ENCODE results near the gene CCDC148.

CCDC148 gene

GRCh38 chr2:158414538-158414937 lies 42.0 kb downstream of the CCDC148 start:
- no peak for TF ChIP-seq CTCF (IDR thresholded peaks at IDR 0.05; ENCODE audit: unreplicated experiment in 3 of 3)
- H3K36me3 Mint-ChIP-seq (ENCODE audit: low read depth) = peaks cover 20% of the 10 kb centered on the region
- H3K27me3 Mint-ChIP-seq (ENCODE audit: low read depth) = no peaks in the 10 kb centered on the region
- H3K4me1 Mint-ChIP-seq = peaks cover 8% of the 10 kb centered on the region
- no peak overlapping the region for H3K27ac Mint-ChIP-seq
- peaks cover 33% of the 10 kb centered on the region for H3K9me3 Mint-ChIP-seq
- H3K4me3 Mint-ChIP-seq = no peak overlapping the region

- no peak for TF ChIP-seq CTCF (IDR thresholded peaks at IDR 0.05; ENCODE audit: unreplicated experiment in 3 of 3)
- Mint-ChIP-seq H3K4me1 (peaks cover 8% of the 10 kb centered on the region), H3K4me3 (no peak overlapping the region), H3K36me3 (ENCODE audit: low read depth) (peaks cover 20% of the 10 kb centered on the region), H3K27ac (no peak overlapping the region), H3K9me3 (peaks cover 33% of the 10 kb centered on the region), H3K27me3 (ENCODE audit: low read depth) (no peaks in the 10 kb centered on the region)
These were observed 43.0 kb downstream of the CCDC148 start for GRCh38 chr2:158413581-158413980.

- no peaks in the 10 kb centered on the region for H3K27me3 Mint-ChIP-seq (ENCODE audit: low read depth)
- TF ChIP-seq CTCF (IDR thresholded peaks at IDR 0.05; ENCODE audit: unreplicated experiment in 3 of 3) = no peak
- H3K9me3 Mint-ChIP-seq = peaks cover 32% of the 10 kb centered on the region
- no peak overlapping the region for H3K27ac Mint-ChIP-seq
- H3K4me3 Mint-ChIP-seq = no peak overlapping the region
- H3K4me1 Mint-ChIP-seq = peaks cover 8% of the 10 kb centered on the region
- peaks cover 16% of the 10 kb centered on the region for H3K36me3 Mint-ChIP-seq (ENCODE audit: low read depth)
These were observed 44.3 kb downstream of the CCDC148 start for GRCh38 chr2:158412206-158412605.

- Mint-ChIP-seq H3K27me3 (ENCODE audit: low read depth) (no peaks in the 10 kb centered on the region), H3K4me1 (peaks cover 8% of the 10 kb centered on the region), H3K36me3 (ENCODE audit: low read depth) (peaks cover 16% of the 10 kb centered on the region), H3K9me3 (peaks cover 31% of the 10 kb centered on the region), H3K4me3 (no peak overlapping the region), H3K27ac (no peak overlapping the region)
- no peak for TF ChIP-seq CTCF (IDR thresholded peaks at IDR 0.05; ENCODE audit: unreplicated experiment in 3 of 3)
These were observed 44.8 kb downstream of the CCDC148 start for GRCh38 chr2:158411748-158412147.

- Mint-ChIP-seq H3K27ac (no peak overlapping the region), H3K4me1 (peaks cover 8% of the 10 kb centered on the region), H3K4me3 (no peak overlapping the region), H3K27me3 (ENCODE audit: low read depth) (no peaks in the 10 kb centered on the region), H3K36me3 (ENCODE audit: low read depth) (peaks cover 11% of the 10 kb centered on the region), H3K9me3 (peaks cover 23% of the 10 kb centered on the region)
- TF ChIP-seq CTCF (IDR thresholded peaks at IDR 0.05; ENCODE audit: unreplicated experiment in 3 of 3) = no peak
These were observed 46.4 kb downstream of the CCDC148 start for GRCh38 chr2:158410132-158410531.

GRCh38 chr2:158407031-158407430 lies 49.5 kb downstream of the CCDC148 start:
- Mint-ChIP-seq H3K4me3 (no peak overlapping the region), H3K4me1 (no peaks in the 10 kb centered on the region)

More at GRCh38 chr2:158407031-158407430, 49.5 kb downstream of the CCDC148 start:
- Mint-ChIP-seq H3K9me3 (peaks cover 21% of the 10 kb centered on the region), H3K27me3 (ENCODE audit: low read depth) (no peaks in the 10 kb centered on the region), H3K36me3 (ENCODE audit: low read depth) (peaks cover 9% of the 10 kb centered on the region), H3K27ac (no peak overlapping the region)
- TF ChIP-seq CTCF (IDR thresholded peaks at IDR 0.05; ENCODE audit: unreplicated experiment in 3 of 3) = no peak

Data from nephron (organoid).